GM10847 (cell line): ENCODE measurements around the gene DRD3.

ENCODE experiments used
- POLR2A ChIP-seq: IDR thresholded peaks from 2 replicates; pipeline ENCODE4 v1.6.1; 2011; ENCODE audit not compliant: insufficient read length; ENCODE audit errors: extremely low read depth

Gene DRD3

DNA sequence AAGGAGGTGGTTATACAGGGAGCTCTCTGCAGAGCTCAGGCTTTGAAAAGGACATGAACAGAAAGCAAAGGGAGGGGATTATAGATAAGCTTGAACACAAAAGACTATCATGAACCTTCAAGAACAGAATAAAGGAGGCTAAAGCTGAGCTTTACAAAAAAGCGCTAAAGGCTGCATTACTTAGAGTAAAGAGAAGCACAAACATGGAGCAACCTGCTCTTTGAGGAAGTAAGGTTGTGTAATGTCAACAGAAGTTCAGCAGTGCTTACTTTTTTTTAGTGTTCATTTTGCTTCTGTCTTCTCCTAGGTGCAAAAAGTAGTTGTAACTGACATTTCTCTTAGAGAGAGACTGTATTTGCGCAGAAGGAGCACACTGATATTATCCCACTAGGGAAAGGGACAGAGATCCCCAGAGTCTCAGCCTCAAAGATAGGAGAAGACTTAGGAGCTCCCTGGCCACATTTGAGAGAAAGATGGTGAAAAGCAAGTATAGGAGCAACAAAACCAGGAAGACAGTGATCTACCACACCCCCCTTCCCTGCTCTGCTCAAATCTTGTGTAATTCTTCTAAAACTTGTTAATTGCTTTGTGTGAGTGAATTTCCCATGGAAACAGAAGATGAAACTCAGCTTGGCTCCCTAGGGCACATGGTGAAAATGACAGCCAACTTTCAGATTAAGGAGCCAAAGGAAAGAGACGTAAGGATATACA, 67.6 kb downstream of the DRD3 start:
- TF ChIP-seq POLR2A, result no peak

DNA sequence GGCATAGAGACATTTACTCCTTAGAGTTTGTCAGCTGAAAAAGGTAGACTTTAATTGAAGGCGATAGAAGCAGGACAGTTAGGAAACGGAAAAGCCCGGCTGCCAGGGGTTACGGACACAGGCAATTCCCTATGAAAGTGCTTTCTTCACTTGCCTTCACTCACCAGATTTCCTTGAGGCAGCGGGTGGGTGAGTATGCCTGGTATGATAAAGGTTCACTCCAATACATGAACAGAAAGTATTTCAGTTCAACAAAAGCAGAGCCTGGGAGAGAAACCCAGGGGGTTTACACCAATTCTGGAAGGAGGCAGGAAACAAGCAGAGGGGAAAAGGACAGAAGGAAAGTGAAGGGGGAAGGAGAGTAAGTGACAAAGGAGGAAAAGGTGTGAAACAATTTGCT, 68.4 kb downstream of the DRD3 start:
- no peak for TF ChIP-seq POLR2A

DNA sequence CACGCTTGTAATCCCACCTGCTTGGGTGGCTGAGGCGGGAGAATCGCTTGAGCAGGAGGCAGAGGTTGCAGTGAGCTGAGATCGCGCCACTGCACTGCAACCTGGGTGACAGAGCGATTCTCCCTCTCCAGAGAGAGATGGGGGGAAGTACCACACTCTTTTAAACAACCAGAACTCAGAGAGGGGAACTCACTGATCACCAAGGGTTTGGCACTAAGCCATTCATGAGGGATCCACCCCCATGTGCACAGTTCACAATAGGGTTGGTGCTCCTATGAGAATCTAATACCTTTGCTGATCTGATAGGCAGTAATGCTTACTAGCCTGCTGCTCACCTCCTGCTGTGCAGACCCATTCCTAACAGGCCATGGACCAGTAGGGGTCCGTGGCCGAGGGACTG, 70.7 kb downstream of the DRD3 start:
- no peak for TF ChIP-seq POLR2A

DNA sequence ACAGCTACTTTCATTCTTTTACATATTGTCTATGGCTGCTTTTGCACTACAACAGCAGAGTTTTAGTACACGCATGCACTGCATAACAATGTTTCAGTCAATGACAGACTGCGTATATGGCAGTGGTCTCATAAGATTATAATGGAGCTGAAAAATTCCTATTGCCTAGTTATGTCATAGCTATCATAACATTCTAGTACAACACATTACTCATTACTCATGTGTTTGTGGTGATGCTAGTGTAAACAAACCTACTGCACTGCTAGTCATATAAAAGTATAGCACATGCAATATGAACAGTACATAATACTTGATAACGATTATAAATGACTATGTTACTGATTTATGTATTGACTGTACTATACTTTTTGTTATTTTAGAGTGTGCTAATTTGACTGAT, 74.4 kb downstream of the DRD3 start:
- no peak for TF ChIP-seq POLR2A

DNA sequence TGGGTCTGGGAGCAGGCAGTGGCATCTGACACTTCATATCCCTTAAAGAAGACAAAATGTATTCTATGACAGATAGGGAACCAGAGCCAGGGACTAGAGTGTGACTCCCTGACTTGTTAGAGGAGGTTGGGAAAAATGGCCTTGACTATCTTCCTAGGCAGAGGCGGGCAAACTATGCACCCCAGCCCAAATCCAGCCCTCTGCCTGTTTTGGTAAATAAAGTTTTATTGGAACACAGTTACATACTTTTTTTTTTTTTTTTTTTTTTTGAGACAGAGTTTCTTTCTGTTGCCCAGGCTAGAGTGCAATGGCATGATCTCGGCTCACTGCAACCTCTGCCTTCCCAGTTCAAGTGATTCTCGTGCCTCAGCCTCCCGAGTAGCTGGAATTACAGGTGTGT, 75.0 kb downstream of the DRD3 start:
- no peak for TF ChIP-seq POLR2A

DNA sequence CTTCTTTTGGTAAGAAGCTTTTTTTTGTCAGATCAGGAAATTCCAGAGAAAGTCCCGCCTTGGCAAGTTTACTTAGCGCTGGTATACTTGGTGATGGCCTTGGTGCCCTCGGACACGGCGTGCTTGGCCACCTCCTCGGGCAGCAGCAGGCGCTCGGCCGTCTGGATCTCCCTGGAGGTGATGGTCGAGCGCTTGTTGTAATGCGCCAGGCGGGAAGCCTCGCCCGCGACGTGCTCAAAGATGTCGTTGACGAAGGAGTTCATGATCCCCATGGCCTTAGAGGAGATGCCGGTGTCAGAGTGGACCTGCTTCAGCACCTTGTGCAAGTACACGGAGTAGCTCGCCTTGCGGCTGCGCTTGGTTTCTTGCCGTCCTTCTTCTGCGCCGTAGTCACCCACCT, 75.7 kb downstream of the DRD3 start:
- no peak for TF ChIP-seq POLR2A

DNA sequence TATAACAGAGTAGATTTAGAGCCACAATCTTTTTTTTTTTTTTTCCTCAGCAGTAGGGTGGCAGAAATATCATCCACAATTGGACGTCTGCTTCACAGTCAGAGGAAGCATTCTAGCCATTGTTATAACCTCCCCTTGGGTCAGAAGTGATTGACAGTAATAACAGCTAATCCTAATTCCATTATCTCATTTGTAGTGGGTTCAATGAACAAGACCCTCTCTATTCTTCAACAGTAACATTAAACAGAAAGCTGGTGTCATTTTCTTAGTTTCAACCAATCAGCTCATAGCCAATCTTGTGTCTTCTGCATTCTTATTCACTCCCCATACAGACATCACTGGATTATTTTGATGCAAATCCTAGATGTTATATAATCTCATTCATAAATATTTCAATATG, 77.8 kb downstream of the DRD3 start:
- TF ChIP-seq POLR2A, result no peak

DNA sequence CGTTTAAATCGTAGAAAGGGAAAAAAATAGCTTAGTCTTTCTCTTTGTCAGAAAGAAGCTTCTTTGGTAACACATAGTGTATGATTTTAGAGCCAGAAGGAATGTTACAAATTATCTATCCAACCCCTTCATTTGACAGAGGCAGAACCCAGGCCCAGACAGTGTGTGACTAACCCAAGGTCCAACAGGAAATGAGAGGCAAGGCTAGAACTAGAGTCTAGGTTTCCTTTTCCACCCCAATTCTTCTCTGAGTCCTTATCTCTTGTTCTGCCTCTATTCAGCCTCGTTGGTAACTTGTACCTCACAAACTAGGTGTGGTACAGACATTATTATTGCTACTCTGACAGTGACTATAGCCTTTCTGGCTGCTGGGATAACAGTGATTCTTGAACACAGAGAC, 83.1 kb downstream of the DRD3 start:
- TF ChIP-seq POLR2A, result no peak

DNA sequence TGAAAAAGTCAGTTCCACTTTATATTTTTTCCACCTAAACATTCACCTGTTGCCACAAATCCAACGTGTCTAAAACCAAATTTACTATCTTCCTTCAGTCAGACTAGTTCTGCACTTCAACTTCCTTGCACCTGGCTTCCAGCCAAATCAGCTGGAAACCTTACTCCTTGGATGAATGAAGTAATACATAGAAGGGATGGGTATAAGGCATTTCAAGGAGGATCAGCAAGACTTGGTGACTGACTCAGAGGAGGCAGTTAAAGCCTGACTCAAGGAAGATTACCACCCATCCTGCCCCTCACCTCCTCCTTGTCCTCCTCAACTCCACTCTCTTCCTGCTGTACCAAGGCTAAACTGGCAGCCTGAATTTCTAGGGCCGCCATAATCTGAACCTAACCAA, 85.3 kb downstream of the DRD3 start:
- TF ChIP-seq POLR2A, result no peak

DNA sequence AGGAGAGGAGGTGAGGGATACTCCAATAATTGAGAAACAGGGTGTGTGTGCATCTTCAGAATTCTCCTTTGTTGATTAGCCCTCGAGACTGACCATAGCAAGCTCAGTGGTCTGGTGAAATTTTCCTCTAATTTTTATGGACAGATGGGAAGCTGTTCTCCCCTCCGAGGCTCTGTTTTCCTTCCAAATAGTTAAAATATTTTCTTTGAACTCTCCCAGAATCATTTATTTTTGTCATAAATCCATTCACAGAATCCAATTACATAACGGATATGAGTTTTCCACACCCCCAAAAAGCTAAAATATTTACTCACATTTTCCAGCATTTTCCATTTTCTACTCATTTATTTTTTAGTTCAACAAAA, 85.9 kb downstream of the DRD3 start:
- TF ChIP-seq POLR2A, result no peak

DNA sequence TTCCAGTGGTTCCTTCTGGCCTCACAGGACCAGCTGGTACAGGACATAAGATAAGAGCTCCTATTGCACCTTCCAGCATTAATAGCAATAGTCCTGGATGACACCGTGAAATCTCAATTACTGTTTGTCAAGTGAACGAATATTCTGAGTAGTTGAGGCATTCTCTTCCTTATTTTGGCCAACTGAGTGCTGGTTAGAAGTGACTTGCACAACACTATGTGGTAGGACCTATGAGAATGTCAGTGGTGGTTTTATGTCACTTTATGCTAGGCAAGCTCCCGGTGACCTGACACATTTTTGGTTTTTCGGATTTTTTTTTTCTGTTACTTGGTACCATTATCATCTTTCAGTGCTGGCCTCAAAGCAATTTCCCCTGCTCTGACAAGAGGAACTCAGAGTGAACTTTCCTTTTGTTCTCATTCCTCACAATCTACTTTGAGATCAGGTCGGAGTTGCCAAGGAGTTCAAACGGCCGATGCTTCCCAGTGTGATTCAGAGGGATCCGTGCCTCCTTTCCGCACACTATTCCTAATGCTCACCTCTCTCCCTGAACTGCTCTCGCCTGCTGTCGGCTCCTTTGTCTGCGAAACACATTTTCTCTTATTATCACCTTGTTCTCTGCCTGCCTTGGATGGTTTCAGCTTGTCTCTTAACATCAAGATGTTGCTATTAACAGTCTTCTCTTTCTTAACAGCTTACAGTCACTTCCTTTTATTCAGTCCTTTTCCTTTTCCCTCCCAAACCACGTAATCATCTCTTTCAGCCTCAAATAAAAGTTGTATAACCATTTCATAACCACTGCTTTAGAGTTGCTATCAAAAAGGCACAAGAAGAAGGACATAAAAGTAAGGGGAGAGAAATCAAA, 86.5 kb downstream of the DRD3 start:
- TF ChIP-seq POLR2A, result no peak

DNA sequence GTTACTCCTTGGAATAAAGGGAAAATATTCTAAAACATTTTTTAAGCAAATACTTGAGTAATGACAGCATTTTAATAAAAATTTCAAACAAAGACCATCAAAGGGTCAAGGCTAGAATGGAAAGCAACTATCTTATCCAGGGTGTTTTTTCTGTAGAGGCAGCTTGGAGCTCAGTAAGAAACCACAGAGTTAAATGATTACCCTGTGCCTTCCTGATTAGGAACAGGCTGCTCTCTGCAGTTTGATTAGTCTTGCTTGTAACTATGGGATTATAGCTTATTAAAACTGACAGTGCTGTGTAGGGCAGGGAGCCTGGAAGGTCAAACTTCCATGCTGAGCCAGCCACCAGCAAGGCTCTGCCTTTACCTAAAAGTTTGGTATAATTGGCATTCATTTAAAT, 89.2 kb downstream of the DRD3 start:
- TF ChIP-seq POLR2A, result no peak

DNA sequence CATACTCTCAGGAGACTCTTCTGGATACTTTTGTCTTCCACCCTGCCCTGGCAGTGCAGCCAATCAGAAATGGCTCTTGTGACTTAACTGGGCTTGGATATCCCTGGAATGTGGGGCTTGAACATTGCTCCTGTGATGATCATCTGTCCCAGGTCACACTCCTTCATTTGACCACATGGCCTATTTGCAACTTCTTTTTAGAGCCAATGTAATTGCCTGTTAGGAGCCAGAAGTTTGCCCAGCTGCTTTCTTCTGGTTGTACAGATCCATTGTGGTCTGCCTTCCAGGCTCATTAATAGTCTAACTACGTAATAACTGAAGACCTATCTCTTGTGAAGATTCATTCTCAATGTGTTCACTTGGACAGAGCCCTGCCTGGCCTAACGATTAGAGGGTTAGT, 92.5 kb downstream of the DRD3 start:
- TF ChIP-seq POLR2A, result no peak

DNA sequence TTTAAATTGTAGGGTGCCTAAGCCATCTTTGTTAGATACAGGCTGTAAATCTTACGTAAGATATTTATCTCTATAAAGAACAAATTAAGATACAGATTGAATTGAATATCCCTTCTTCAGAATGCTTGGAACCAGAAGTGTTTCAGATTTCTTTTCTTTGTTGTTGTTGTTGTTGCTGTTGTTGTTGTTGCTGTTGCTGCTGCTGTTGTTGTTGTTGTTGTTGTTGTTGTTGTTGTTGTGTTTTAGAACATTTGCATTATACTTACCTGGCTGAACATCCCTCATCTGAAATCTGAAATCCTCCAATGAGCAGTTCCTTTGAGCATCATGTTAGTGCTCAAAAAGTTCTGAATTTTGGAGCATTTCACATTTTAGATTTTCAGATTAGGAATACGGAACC, 95.7 kb downstream of the DRD3 start:
- no peak for TF ChIP-seq POLR2A

DNA sequence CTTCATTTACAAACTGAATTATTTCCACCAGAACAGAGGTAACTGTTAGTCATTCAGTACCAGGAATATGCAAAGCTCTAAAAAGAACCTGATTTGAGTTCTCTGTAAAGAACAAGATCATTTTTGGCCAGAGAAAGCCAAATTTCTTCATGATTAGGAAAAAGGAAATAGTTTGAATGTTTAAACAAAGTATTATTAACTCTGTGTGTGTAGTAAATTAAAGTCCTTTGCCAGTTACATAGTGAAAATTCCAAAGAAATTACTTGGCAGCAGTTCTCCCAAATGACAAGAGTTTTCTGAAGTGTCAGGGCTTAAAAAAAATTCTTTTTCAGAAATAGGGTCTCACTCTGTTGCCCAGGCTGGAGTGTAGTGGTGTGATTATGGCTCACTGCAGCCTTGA, 97.8 kb downstream of the DRD3 start:
- no peak for TF ChIP-seq POLR2A

DNA sequence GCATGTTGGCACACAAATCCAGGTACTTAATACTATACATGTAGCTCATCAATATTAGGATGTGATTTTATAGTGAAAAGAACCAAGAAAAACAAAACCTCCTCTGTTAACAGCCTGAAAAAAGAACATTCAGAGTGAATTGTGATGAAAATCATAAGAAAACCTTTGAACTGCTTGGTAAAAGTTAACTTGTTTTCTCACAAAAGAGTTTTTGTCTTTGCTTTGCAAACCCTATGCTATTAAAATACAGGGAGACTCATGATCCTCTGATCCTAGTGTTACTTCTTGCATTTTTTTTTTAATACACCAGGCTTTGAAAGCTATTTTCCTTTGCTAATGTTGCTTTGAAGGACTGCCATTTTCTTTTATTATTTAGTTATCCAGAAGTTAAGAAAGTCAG, 98.7 kb downstream of the DRD3 start:
- no peak for TF ChIP-seq POLR2A

DNA sequence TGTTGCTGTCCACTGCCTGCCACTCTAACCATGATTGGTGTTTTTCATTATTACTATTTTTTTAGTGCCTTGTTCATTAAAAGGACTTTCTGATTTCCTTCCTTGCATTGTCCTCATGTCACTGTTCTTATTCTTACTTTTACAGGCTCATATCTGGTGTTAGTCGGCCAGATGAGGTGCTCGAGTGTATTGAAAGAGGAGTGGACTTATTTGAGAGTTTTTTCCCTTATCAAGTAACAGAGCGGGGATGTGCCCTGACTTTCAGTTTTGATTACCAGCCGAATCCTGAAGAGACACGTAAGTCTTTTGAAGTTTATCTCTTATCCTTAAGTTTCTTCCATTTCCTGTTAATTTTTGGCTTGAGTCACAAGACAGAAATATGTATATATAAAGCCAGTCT, 99.1 kb downstream of the DRD3 start:
- TF ChIP-seq POLR2A, result no peak

DNA sequence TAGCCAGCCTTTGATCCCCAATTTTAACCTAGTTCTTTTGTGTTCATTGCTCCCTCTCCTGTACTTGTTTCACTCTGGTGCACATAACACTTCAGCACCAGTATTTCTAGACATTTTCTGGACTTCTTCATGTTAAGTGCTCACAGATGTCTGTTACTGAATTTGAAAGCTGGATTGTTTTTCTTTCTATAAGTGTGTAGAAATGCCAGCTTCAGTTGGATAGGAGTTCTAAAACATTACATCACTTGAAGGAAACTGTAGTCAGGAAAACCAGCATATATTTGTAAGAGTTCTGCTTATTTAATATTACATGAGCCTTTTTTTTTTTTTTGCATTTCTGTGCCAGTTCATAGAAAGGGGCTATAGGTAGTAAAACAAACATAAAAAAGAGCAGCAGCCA, 100.7 kb downstream of the DRD3 start:
- no peak for TF ChIP-seq POLR2A
